HepG2 (cell line): Measurements from ENCODE around the gene BICDL2. TPM values are rescaled to one million over a fixed set of nuclear protein-coding genes. Genes with fewer than 3 reads are reported as not detected.

Experiments used
- CHD4 ChIP-seq: fragments of 200-600 bp; sonication (generic); IDR thresholded peaks from 2 replicates; pipeline ENCODE4 v1.7.0; 2017; ENCODE audit warnings: mild to moderate bottlenecking, low read length, borderline replicate concordance
- EP300 ChIP-seq, 3 experiments: sonication (generic) in 1 of 3; formaldehyde crosslinking in 1 of 3; IDR thresholded peaks; 2 replicates each; pipeline versions ENCODE4 v1.5.1 to v1.6.1; 2011 to 2020; ENCODE audit warnings: low read depth in 2 of 3, low read length in 2 of 3, borderline replicate concordance in 1 of 3, improper control_type of control experiment in 1 of 3, mild to moderate bottlenecking in 1 of 3, missing genetic modification reagents in 1 of 3, moderate library complexity in 1 of 3
- FLYWCH1 ChIP-seq: sonication (generic); formaldehyde crosslinking; IDR thresholded peaks from 2 replicates; pipeline ENCODE4 v1.8.1; 2023; ENCODE audit warnings: mild to moderate bottlenecking, missing genetic modification reagents
- HNRNPUL1 ChIP-seq: fragments of 200-400 bp; formaldehyde crosslinking; IDR thresholded peaks from 2 replicates; pipeline ENCODE4 v1.6.1; 2017; ENCODE audit warnings: low read depth, mild to moderate bottlenecking, low read length, moderate library complexity
- NFE2 ChIP-seq: sonication (generic); formaldehyde crosslinking; IDR thresholded peaks from 2 replicates; pipeline ENCODE4 v1.4.0; 2020; ENCODE audit warnings: missing genetic modification reagents
- NONO ChIP-seq, 2 experiments: fragments of 450-650 bp in 1 of 2; sonication (generic) in 1 of 2; formaldehyde crosslinking in 1 of 2; IDR thresholded peaks in 1 of 2; conservative IDR thresholded peaks in 1 of 2; 2 replicates each; pipeline versions ENCODE4 v1.6.1 to v1.8.0; 2017 to 2022; ENCODE audit warnings: mild to moderate bottlenecking in 1 of 2, missing genetic modification reagents in 1 of 2, moderate library complexity in 1 of 2
- PAF1 ChIP-seq: IDR thresholded peaks from 2 replicates; pipeline ENCODE4 v1.6.1; 2016; ENCODE audit warnings: missing genetic modification reagents, missing compliant biosample characterization
- PLSCR1 ChIP-seq: sonication (generic); formaldehyde crosslinking; IDR thresholded peaks from 2 replicates; pipeline ENCODE4 v1.5.0; 2020; ENCODE audit warnings: missing genetic modification reagents, mild to moderate bottlenecking, borderline replicate concordance
- PRMT3 ChIP-seq: sonication (generic); formaldehyde crosslinking; IDR thresholded peaks from 2 replicates; pipeline ENCODE4 v1.8.1; 2022; ENCODE audit warnings: low read depth, mild to moderate bottlenecking, moderate library complexity, missing genetic modification reagents, borderline replicate concordance
- TFDP2 ChIP-seq: sonication (generic); formaldehyde crosslinking; IDR thresholded peaks from 2 replicates; pipeline ENCODE4 v1.4.0; 2020; ENCODE audit warnings: missing genetic modification reagents
- ZNF225 ChIP-seq: sonication (generic); formaldehyde crosslinking; IDR thresholded peaks from 2 replicates; pipeline ENCODE4 v1.4.0; 2020; ENCODE audit warnings: mild to moderate bottlenecking, missing genetic modification reagents
- ZNF230 ChIP-seq: sonication (generic); formaldehyde crosslinking; IDR thresholded peaks from 2 replicates; pipeline ENCODE4 v1.4.0; 2020; ENCODE audit warnings: mild to moderate bottlenecking, missing genetic modification reagents
- ZNF292 ChIP-seq: sonication (generic); formaldehyde crosslinking; IDR thresholded peaks from 2 replicates; pipeline ENCODE4 v1.8.1; 2022; ENCODE audit warnings: mild to moderate bottlenecking, low read depth, missing genetic modification reagents, borderline replicate concordance
- ZNF343 ChIP-seq: sonication (generic); formaldehyde crosslinking; IDR thresholded peaks from 2 replicates; pipeline ENCODE4 v1.4.0; 2020; ENCODE audit warnings: mild to moderate bottlenecking, missing genetic modification reagents
- ZNF350 ChIP-seq: sonication (generic); formaldehyde crosslinking; IDR thresholded peaks from 2 replicates; pipeline ENCODE4 v1.4.0; 2020; ENCODE audit warnings: mild to moderate bottlenecking, low read depth, missing genetic modification reagents, borderline replicate concordance
- ZNF510 ChIP-seq: sonication (generic); formaldehyde crosslinking; IDR thresholded peaks from 2 replicates; pipeline ENCODE4 v1.4.0; 2020; ENCODE audit warnings: low read depth, mild to moderate bottlenecking, missing genetic modification reagents
- ZNF512B ChIP-seq: sonication (generic); formaldehyde crosslinking; IDR thresholded peaks from 2 replicates; pipeline ENCODE4 v1.5.1; 2020; ENCODE audit warnings: missing genetic modification reagents, mild to moderate bottlenecking, borderline replicate concordance
- ZNF563 ChIP-seq: sonication (generic); formaldehyde crosslinking; IDR thresholded peaks from 2 replicates; pipeline ENCODE4 v1.8.0; 2022; ENCODE audit warnings: mild to moderate bottlenecking, moderate library complexity, missing genetic modification reagents
- ZNF639 ChIP-seq: conservative IDR thresholded peaks from 2 replicates; pipeline ENCODE4 v1.6.1; 2018; ENCODE audit warnings: missing genetic modification reagents
- ZNF704 ChIP-seq: sonication (generic); formaldehyde crosslinking; IDR thresholded peaks from 2 replicates; pipeline ENCODE4 v1.8.1; 2023; ENCODE audit warnings: mild to moderate bottlenecking, inconsistent platforms, moderate library complexity, missing genetic modification reagents, borderline replicate concordance
- polyA plus RNA-seq, 8 experiments: library from polyadenylated mRNA; depleted of rRNA in 3 of 8; stranded (reverse) in 7 of 8; unstranded in 1 of 8; fragments of >200 nt; fragmentation: Illumina TruSeq in 4 of 8; extraction: Trizol in 4 of 8; gene quantifications; 2 replicates each; pipeline versions ENCODE4 v1.2.1 to v1.2.3, GENCODE V29; 2011 to 2016; ENCODE audit warnings: low read depth in 4 of 8, missing spikeins in 1 of 8, mixed read lengths in 1 of 8; ENCODE audit not compliant: insufficient read depth in 1 of 8
- total RNA-seq, 5 experiments: library from RNA; depleted of rRNA; stranded (reverse); fragments of >200 nt; fragmentation: Illumina TruSeq; extraction: Trizol; gene quantifications; 2 replicates each; pipeline ENCODE4 v1.2.3, GENCODE V29; 2016; ENCODE audit warnings: low read depth in 1 of 5

The BICDL2 gene
- total and polyA plus RNA-seq, 2 of the 13 experiments (the other 11 are each of a cell fraction or from before 2014, with no cell fraction given), result 0.12 TPM; not detected in 1

- TF ChIP-seq PLSCR1 (CRISPR knock-in tag) (no peak), ZNF292 (no peak), CHD4 (no peak), ZNF225 (CRISPR knock-in tag) (no peak; the same call in 1 of the 2 replicates), ZNF704 (no peak; the same call in 1 of the 2 replicates), ZNF350 (CRISPR knock-in tag) (peak; percentile 62; the same call in 1 of the 2 replicates), NFE2 (CRISPR knock-in tag) (no peak), FLYWCH1 (CRISPR knock-in tag) (no peak), ZNF510 (CRISPR knock-in tag) (peak; percentile 29), ZNF563 (CRISPR knock-in tag) (0 out of 2 replicates have a peak, but pooled peaks have one; percentile 6), ZNF639 (CRISPR knock-in tag) (no peak), ZNF343 (CRISPR knock-in tag) (peak; percentile 59; the same call in 1 of the 2 replicates), PAF1 (CRISPR knock-in tag) (no peak), TFDP2 (CRISPR knock-in tag) (0 out of 2 replicates have a peak, but pooled peaks have one; percentile 55), ZNF512B (CRISPR knock-in tag) (0 out of 2 replicates have a peak, but pooled peaks have one; percentile 32), EP300 (IDR thresholded peaks at IDR 0.05; ENCODE audit: low read depth in 2 of 2, low read length in 2 of 2) (peak in 1 of 2 experiments; percentile 59; a peak in 2 of 4 replicates), EP300 (CRISPR knock-in tag; IDR thresholded peaks at IDR 0.05; ENCODE audit: borderline replicate concordance) (0 out of 2 replicates have a peak, but pooled peaks have one; percentile 17), PRMT3 (CRISPR knock-in tag) (no peak; the same call in 1 of the 2 replicates), HNRNPUL1 (no peak), ZNF230 (CRISPR knock-in tag) (0 out of 2 replicates have a peak, but pooled peaks have one; percentile 15), NONO (IDR thresholded peaks at IDR 0.05) (no peak), NONO (CRISPR knock-in tag; conservative IDR thresholded peaks at IDR 0.05) (peak; percentile 68)
These were observed 28.5 kb upstream of the BICDL2 start, which contains the start of gene IL32 (continued) for GRCh38 chr16:3065069-3065741.
